Lung (tissue), 12 donors: Measurements from ENCODE around the gene SAA4. TPM values are rescaled to one million over a fixed set of nuclear protein-coding genes. Genes with fewer than 3 reads are reported as not detected.
A peak's percentile ranks its signal among the peaks of the same experiment; 100 is the strongest.

Source experiments
- ATAC-seq: fragments of 200-7000 bp; cut with Tn5 transposase; one replicate; pipeline ENCODE4 v1.9.1; 2020; ENCODE audit warnings: moderate number of reproducible peaks; ENCODE audit not compliant: insufficient read depth, low FRiP score
- DNase-seq, 3 donors: peaks; one replicate each; pipeline ENCODE4 v3.0.0-alpha.2; 2013 to 2017
- H3K27ac ChIP-seq, 2 donors: one replicate each; pipeline ENCODE4 v1.5.1; 2013; ENCODE audit warnings: mild to moderate bottlenecking in 2 of 2, moderate library complexity in 2 of 2, control low read depth in 1 of 2, inconsistent platforms in 1 of 2, low read depth in 1 of 2, low read length in 1 of 2
- H3K27me3 ChIP-seq, 3 donors: one replicate each; pipeline ENCODE4 v1.5.1; 2013; ENCODE audit warnings: low read length in 2 of 3; ENCODE audit not compliant: control insufficient read depth in 3 of 3, insufficient read depth in 3 of 3
- H3K36me3 ChIP-seq, 4 donors: one replicate each; pipeline ENCODE4 v1.5.1; 2013; ENCODE audit warnings: low read length in 4 of 4, mild to moderate bottlenecking in 1 of 4, moderate library complexity in 1 of 4; ENCODE audit not compliant: control insufficient read depth in 4 of 4, insufficient read depth in 4 of 4
- H3K4me1 ChIP-seq, 5 donors: one replicate each; pipeline ENCODE4 v1.5.1; 2013; ENCODE audit warnings: low read length in 5 of 5, mild to moderate bottlenecking in 2 of 5, moderate library complexity in 1 of 5; ENCODE audit not compliant: control insufficient read depth in 5 of 5, insufficient read depth in 5 of 5
- H3K4me3 ChIP-seq: one replicate; pipeline ENCODE4 v1.5.1; 2013; ENCODE audit warnings: mild to moderate bottlenecking, control low read depth, moderate library complexity
- H3K9ac ChIP-seq, 2 donors: one replicate each; pipeline ENCODE4 v1.5.1; 2013; ENCODE audit warnings: low read length in 2 of 2, control low read depth in 1 of 2; ENCODE audit not compliant: insufficient read depth in 1 of 2
- H3K9me3 ChIP-seq, 4 donors: one replicate each; pipeline ENCODE4 v1.5.1; 2013; ENCODE audit warnings: low read length in 3 of 4, mild to moderate bottlenecking in 1 of 4, moderate library complexity in 1 of 4; ENCODE audit not compliant: control insufficient read depth in 4 of 4, insufficient read depth in 3 of 4
- CTCF ChIP-seq: IDR thresholded peaks from 2 replicates; pipeline ENCODE4 v1.5.1; 2012; ENCODE audit warnings: mild to moderate bottlenecking; ENCODE audit errors: control extremely low read depth, extremely low read depth
- WGBS, 2 donors: extraction: QIAGEN DNeasy Blood & Tissue Kit; methylation state at CpG; one replicate each; pipeline ENCODE4 v1.1.7; 2013; 5-methylcytosine and 5-hydroxymethylcytosine counted together
- polyA plus RNA-seq, 2 donors: library from polyadenylated mRNA; stranded (reverse); fragments of 200-250 nt; gene quantifications; one replicate each; pipeline ENCODE4 v1.2.1, GENCODE V29; 2013
- total RNA-seq, 2 donors: library from RNA; depleted of rRNA in 1 of 2; stranded (reverse); fragments of >200 nt in 1 of 2; gene quantifications; one replicate each; pipeline ENCODE4 v1.2.1, GENCODE V29; 2014 to 2021
- donor health status: control.
- donor health status: control.
- donor health status: Bipolar disorder and iron deficiency.
- donor health status: healthy.
- donor health status: DM: yes; HTN: yes; CAD: no.

The SAA4 gene
- total and polyA plus RNA-seq, 4 donors: 0.39 to 6.4 (median 3.8) TPM; not detected in 1

GRCh38 chr11:18245396-18245795 is 8.8 kb upstream of the SAA4 start:
- DNase-seq (no peak), ATAC-seq (peak; percentile 7)

GRCh38 chr11:18243783-18244362 is 7.3 kb upstream of the SAA4 start:
- no peak overlapping the region for H3K9ac ChIP-seq
- 0% methylated on average over 1 of the region's 1 CpG for WGBS, 2 donors
- no peaks in the 10 kb centered on the region for H3K36me3 ChIP-seq
- peaks cover 0 to 3% (median 0%) of the 10 kb centered on the region in 3 donors for H3K27me3 ChIP-seq
- H3K4me3 ChIP-seq: no peak overlapping the region
- no peak overlapping the region for H3K27ac ChIP-seq
- ATAC-seq (no peak), DNase-seq (peak; percentile 30 to 48 (median 42))
- no peaks in the 10 kb centered on the region for H3K9me3 ChIP-seq
- H3K4me1 ChIP-seq: no peaks in the 10 kb centered on the region
- TF ChIP-seq CTCF: peak; percentile 61

More at GRCh38 chr11:18245396-18245795, 8.8 kb upstream of the SAA4 start:
- WGBS, 2 donors: 68 to 75% methylated on average over 6 of the region's 6 CpGs
- Histone ChIP-seq H3K27me3 (no peaks in the 10 kb centered on the region), H3K9ac (no peak overlapping the region), H3K9me3 (no peaks in the 10 kb centered on the region), H3K36me3 (no peaks in the 10 kb centered on the region), H3K4me3 (no peak overlapping the region), H3K27ac (no peak overlapping the region), H3K4me1 (no peaks in the 10 kb centered on the region)
- no peak for TF ChIP-seq CTCF

- DNase-seq (no peak), ATAC-seq (no peak)
- Histone ChIP-seq H3K4me1 (no peaks in the 10 kb centered on the region), H3K27me3 (peaks cover 0 to 3% (median 0%) of the 10 kb centered on the region in 3 donors), H3K4me3 (no peak overlapping the region), H3K27ac (no peak overlapping the region), H3K9me3 (no peaks in the 10 kb centered on the region), H3K9ac (no peak overlapping the region), H3K36me3 (no peaks in the 10 kb centered on the region)
- TF ChIP-seq CTCF: no peak
- 85 to 92% methylated on average over 1 of the region's 1 CpG for WGBS, 2 donors
Observed at GRCh38 chr11:18239655-18240054, 3.1 kb upstream of the SAA4 start.
